ENCODE measurements around the gene TLCD5. TPM values are rescaled to one million over a fixed set of nuclear protein-coding genes. Genes with fewer than 3 reads are reported as not detected.

TLCD5 gene
- total RNA-seq, 1 experiment from 2014 or later = 11.1 TPM

DNA sequence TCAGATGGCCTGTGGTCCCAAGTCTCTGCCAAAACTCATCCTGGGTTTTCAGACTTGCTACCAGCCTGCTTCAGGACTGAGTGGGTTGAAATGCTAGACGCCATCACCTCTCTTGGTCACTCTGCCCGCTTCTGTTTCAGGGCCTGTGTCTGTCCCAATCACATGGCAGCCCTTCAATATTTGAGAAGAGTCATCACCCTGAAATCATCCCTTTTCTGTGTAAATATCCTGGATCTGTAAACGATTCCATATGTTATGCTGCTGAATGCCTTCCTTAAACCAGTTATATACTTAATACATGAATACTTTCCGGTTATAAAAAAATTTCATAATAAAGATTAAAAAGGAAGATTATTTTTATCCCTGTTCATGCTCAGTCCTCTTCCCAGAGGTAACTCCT is 39.8 kb upstream of the TLCD5 start:
- no TSS peak for BruUV-seq (replicated peaks)
- Histone ChIP-seq H3K4me1 (ENCODE audit: insufficient read depth, low read length, poor library complexity, severe bottlenecking) (no peaks in the 10 kb centered on the region), H3K27ac (ENCODE audit: low read depth, low read length, poor library complexity, severe bottlenecking) (no peak overlapping the region), H3K4me3 (ENCODE audit: low read depth, low read length, poor library complexity, severe bottlenecking) (no peak overlapping the region), H3K27me3 (replicated peaks; ENCODE audit: insufficient read depth, low read depth, low read length, poor library complexity) (no peaks in the 10 kb centered on the region), H3K36me3 (ENCODE audit: insufficient read depth, low read length, poor library complexity, severe bottlenecking) (no peaks in the 10 kb centered on the region), H3K9me3 (ENCODE audit: low read depth, low read length, poor library complexity, severe bottlenecking) (no peaks in the 10 kb centered on the region)
- intact Hi-C loops (cut with micrococcal nuclease; ENCODE audit: unreplicated experiment) = no loop called here
- TF ChIP-seq EZH2 (IDR thresholded peaks at IDR 0.05; ENCODE audit: borderline replicate concordance, low read depth, low read length, poor library complexity, severe bottlenecking) = no peak
- TF ChIP-seq, protein P1, sequence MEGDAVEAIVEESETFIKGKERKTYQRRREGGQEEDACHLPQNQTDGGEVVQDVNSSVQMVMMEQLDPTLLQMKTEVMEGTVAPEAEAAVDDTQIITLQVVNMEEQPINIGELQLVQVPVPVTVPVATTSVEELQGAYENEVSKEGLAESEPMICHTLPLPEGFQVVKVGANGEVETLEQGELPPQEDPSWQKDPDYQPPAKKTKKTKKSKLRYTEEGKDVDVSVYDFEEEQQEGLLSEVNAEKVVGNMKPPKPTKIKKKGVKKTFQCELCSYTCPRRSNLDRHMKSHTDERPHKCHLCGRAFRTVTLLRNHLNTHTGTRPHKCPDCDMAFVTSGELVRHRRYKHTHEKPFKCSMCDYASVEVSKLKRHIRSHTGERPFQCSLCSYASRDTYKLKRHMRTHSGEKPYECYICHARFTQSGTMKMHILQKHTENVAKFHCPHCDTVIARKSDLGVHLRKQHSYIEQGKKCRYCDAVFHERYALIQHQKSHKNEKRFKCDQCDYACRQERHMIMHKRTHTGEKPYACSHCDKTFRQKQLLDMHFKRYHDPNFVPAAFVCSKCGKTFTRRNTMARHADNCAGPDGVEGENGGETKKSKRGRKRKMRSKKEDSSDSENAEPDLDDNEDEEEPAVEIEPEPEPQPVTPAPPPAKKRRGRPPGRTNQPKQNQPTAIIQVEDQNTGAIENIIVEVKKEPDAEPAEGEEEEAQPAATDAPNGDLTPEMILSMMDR (conservative IDR thresholded peaks at IDR 0.05; ENCODE audit: low read depth, low read length) = no peak
- POLR2A ChIA-PET (ENCODE audit: low non-redundant PET) = no interaction called here
- DNase-seq (ENCODE audit: low spot score) = no peak
- CTCF ChIA-PET = no interaction called here

DNA sequence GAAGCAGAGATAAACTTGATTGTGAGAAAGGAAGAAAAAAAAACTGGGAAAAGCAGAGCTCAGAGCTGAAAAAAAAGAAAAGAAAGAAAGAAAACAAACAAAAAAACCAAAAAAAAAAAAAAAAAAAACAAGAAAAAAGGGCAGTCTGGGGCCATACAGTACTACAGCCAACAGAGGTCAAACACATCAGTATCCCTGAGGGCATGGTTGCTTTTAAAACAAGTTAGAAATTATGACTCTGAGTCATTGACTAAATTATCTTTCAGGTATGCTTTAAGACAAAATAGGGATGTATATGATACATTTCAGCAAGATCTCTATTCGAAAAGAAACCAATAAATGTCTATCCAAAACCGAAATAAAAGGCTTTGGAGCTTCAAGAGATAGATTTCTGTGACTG is 37.1 kb upstream of the TLCD5 start:
- TF ChIP-seq, protein P1 (conservative IDR thresholded peaks at IDR 0.05; ENCODE audit: low read depth, low read length) = no peak
- TF ChIP-seq EZH2 (IDR thresholded peaks at IDR 0.05; ENCODE audit: borderline replicate concordance, low read depth, low read length, poor library complexity, severe bottlenecking) = no peak
- intact Hi-C loops (cut with micrococcal nuclease; ENCODE audit: unreplicated experiment) = no loop called here
- DNase-seq (ENCODE audit: low spot score) = no peak
- no peaks in the 10 kb centered on the region for H3K4me1 ChIP-seq (ENCODE audit: insufficient read depth, low read length, poor library complexity, severe bottlenecking)
- CTCF ChIA-PET = interaction anchor here (1.1 kb wide), 1 partner anchor 120 kb away, joined by 3 read pairs; no protein-coding TSS in a partner anchor
- no peaks in the 10 kb centered on the region for H3K27me3 ChIP-seq (replicated peaks; ENCODE audit: insufficient read depth, low read depth, low read length, poor library complexity)
- H3K27ac ChIP-seq (ENCODE audit: low read depth, low read length, poor library complexity, severe bottlenecking) = no peak overlapping the region
- no peaks in the 10 kb centered on the region for H3K36me3 ChIP-seq (ENCODE audit: insufficient read depth, low read length, poor library complexity, severe bottlenecking)
- no peaks in the 10 kb centered on the region for H3K9me3 ChIP-seq (ENCODE audit: low read depth, low read length, poor library complexity, severe bottlenecking)
- POLR2A ChIA-PET (ENCODE audit: low non-redundant PET) = no interaction called here
- no TSS peak for BruUV-seq (replicated peaks)
- no peak overlapping the region for H3K4me3 ChIP-seq (ENCODE audit: low read depth, low read length, poor library complexity, severe bottlenecking)

DNA sequence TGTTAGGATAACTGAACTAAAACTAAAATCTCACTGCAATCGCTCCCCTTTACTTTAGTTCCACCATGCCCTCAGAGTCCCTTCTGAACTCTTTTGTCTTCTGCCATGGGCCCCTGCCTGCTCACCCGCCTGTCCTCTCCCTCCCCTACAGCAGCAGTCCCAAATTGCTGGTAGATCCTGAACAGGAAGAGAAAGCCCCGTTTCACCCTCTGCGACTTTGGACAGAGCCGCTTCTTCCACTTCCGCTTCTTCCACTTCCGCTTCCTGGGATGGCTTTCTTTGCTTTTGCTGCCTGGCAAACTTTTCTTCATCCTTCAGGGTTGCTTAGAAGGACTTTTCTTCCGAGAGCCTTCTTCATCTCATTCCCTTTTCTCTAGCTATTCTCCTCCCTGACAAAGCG is 35.7 kb upstream of the TLCD5 start:
- Histone ChIP-seq H3K27me3 (replicated peaks; ENCODE audit: insufficient read depth, low read depth, low read length, poor library complexity) (no peaks in the 10 kb centered on the region), H3K4me3 (ENCODE audit: low read depth, low read length, poor library complexity, severe bottlenecking) (no peak overlapping the region), H3K27ac (ENCODE audit: low read depth, low read length, poor library complexity, severe bottlenecking) (no peak overlapping the region), H3K9me3 (ENCODE audit: low read depth, low read length, poor library complexity, severe bottlenecking) (no peaks in the 10 kb centered on the region), H3K36me3 (ENCODE audit: insufficient read depth, low read length, poor library complexity, severe bottlenecking) (no peaks in the 10 kb centered on the region), H3K4me1 (ENCODE audit: insufficient read depth, low read length, poor library complexity, severe bottlenecking) (no peaks in the 10 kb centered on the region)
- intact Hi-C loops (cut with micrococcal nuclease; ENCODE audit: unreplicated experiment) = no loop called here
- ChIA-PET CTCF (no interaction called here), POLR2A (ENCODE audit: low non-redundant PET) (no interaction called here)
- TF ChIP-seq, protein P1 (conservative IDR thresholded peaks at IDR 0.05; ENCODE audit: low read depth, low read length) = no peak
- no peak for TF ChIP-seq EZH2 (IDR thresholded peaks at IDR 0.05; ENCODE audit: borderline replicate concordance, low read depth, low read length, poor library complexity, severe bottlenecking)
- BruUV-seq (replicated peaks) = no TSS peak
- no peak for DNase-seq (ENCODE audit: low spot score)
